ENCODE results near the gene CYTH1. TPM values are rescaled to one million over a fixed set of nuclear protein-coding genes. Genes with fewer than 3 reads are reported as not detected.

Gene CYTH1
- total RNA-seq, 1 donor from 2014 or later, result 25.0 TPM

DNA sequence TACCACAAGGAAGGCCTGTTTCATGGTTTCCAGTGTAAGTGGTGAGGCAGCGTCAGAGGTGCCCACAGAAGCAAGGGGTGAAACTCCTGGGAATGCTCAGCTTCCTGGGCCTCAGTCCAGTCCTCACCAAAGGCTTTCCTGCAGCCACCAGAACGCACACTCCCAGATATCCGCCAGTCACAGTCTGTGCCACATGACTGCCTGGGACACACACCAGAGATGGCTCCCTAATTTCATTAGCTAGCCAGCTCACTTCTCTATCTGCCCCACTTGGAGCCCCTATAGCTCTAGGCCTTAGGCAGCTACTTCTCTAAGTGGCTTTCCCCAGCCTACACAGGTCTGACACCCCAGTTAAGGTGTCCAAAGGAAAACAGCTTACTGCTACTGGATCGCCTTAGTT is 77.0 kb downstream of the CYTH1 start:
- Mint-ChIP-seq H3K27ac (ENCODE audit: unreplicated experiment) (no peak overlapping the region), H3K36me3 (ENCODE audit: low read depth, unreplicated experiment) (peaks cover 16% of the 10 kb centered on the region), H3K4me1 (ENCODE audit: low read depth, unreplicated experiment) (peaks cover 17% of the 10 kb centered on the region), H3K9me3 (ENCODE audit: unreplicated experiment) (no peaks in the 10 kb centered on the region), H3K4me3 (ENCODE audit: unreplicated experiment) (no peak overlapping the region), H3K27me3 (ENCODE audit: low read depth, unreplicated experiment) (no peaks in the 10 kb centered on the region)
- Histone ChIP-seq H3K4me1 (ENCODE audit: insufficient read depth, low read length) (peaks cover 24% of the 10 kb centered on the region), H2AFZ (ENCODE audit: low read depth, low read length) (no peak overlapping the region), H3K9me3 (ENCODE audit: insufficient read depth, low read depth, low read length) (no peaks in the 10 kb centered on the region), H3K79me2 (ENCODE audit: insufficient read depth, low read length) (peaks cover 3% of the 10 kb centered on the region), H3K9ac (ENCODE audit: low read length) (no peak overlapping the region), H3K36me3 (ENCODE audit: insufficient read depth, low read length) (peaks cover 5% of the 10 kb centered on the region), H4K20me1 (ENCODE audit: insufficient read depth, low read length) (no peaks in the 10 kb centered on the region), H3K4me2 (ENCODE audit: low read length) (no peak overlapping the region), H3K4me3 (ENCODE audit: insufficient read depth, low read depth, low read length) (no peak overlapping the region), H3K27ac (ENCODE audit: low read depth, low read length) (peak overlapping the region; percentile 88), H3K27me3 (ENCODE audit: insufficient read depth, low read length) (no peaks in the 10 kb centered on the region)
- DNase-seq (ENCODE audit: low read depth) (no peak), FAIRE-seq (no peak)
- TF ChIP-seq, protein P1, sequence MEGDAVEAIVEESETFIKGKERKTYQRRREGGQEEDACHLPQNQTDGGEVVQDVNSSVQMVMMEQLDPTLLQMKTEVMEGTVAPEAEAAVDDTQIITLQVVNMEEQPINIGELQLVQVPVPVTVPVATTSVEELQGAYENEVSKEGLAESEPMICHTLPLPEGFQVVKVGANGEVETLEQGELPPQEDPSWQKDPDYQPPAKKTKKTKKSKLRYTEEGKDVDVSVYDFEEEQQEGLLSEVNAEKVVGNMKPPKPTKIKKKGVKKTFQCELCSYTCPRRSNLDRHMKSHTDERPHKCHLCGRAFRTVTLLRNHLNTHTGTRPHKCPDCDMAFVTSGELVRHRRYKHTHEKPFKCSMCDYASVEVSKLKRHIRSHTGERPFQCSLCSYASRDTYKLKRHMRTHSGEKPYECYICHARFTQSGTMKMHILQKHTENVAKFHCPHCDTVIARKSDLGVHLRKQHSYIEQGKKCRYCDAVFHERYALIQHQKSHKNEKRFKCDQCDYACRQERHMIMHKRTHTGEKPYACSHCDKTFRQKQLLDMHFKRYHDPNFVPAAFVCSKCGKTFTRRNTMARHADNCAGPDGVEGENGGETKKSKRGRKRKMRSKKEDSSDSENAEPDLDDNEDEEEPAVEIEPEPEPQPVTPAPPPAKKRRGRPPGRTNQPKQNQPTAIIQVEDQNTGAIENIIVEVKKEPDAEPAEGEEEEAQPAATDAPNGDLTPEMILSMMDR (IDR thresholded peaks at IDR 0.05; ENCODE audit: insufficient read depth, low read depth, low read length), result no peak
- TF ChIP-seq EZH2 (IDR thresholded peaks at IDR 0.05; ENCODE audit: insufficient read depth, low read length), result no peak

DNA sequence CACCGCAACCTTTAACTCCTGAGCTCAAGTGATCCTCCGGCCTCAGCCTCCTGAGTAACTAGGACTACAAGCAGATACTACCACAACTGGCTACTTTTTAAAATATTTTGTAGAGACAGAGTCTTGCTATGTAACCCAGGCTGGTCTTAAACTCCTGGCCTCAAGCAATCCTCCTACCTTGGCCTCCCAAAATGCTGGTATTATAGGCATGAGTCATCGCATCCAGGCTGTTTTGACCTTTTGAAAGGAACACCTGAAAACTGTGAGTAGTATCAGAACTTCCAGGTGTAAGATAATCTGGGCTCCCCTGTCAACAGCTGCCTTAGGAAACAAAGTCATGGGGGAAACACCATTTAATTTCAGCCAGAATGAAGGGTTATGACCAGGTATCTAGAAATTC is 77.5 kb downstream of the CYTH1 start:
- H3K27me3 ChIP-seq (ENCODE audit: insufficient read depth, low read length), result no peaks in the 10 kb centered on the region
- peaks cover 3% of the 10 kb centered on the region for H3K79me2 ChIP-seq (ENCODE audit: insufficient read depth, low read length)
- H3K27ac Mint-ChIP-seq (ENCODE audit: unreplicated experiment), result no peak overlapping the region
- no peaks in the 10 kb centered on the region for H3K9me3 Mint-ChIP-seq (ENCODE audit: unreplicated experiment)
- peaks cover 24% of the 10 kb centered on the region for H3K4me1 ChIP-seq (ENCODE audit: insufficient read depth, low read length)
- H2AFZ ChIP-seq (ENCODE audit: low read depth, low read length), result no peak overlapping the region
- TF ChIP-seq EZH2 (IDR thresholded peaks at IDR 0.05; ENCODE audit: insufficient read depth, low read length), result no peak
- TF ChIP-seq, protein P1 (IDR thresholded peaks at IDR 0.05; ENCODE audit: insufficient read depth, low read depth, low read length), result no peak
- no peak overlapping the region for H3K4me3 ChIP-seq (ENCODE audit: insufficient read depth, low read depth, low read length)
- no peak overlapping the region for H3K9ac ChIP-seq (ENCODE audit: low read length)
- no peak overlapping the region for H3K4me3 Mint-ChIP-seq (ENCODE audit: unreplicated experiment)
- H3K27ac ChIP-seq (ENCODE audit: low read depth, low read length), result peak overlapping the region; percentile 14
- no peak for FAIRE-seq
- no peaks in the 10 kb centered on the region for H3K9me3 ChIP-seq (ENCODE audit: insufficient read depth, low read depth, low read length)
- peaks cover 17% of the 10 kb centered on the region for H3K4me1 Mint-ChIP-seq (ENCODE audit: low read depth, unreplicated experiment)
- H3K27me3 Mint-ChIP-seq (ENCODE audit: low read depth, unreplicated experiment), result no peaks in the 10 kb centered on the region
- no peak overlapping the region for H3K4me2 ChIP-seq (ENCODE audit: low read length)
- no peak for DNase-seq (ENCODE audit: low read depth)
- H3K36me3 ChIP-seq (ENCODE audit: insufficient read depth, low read length), result peaks cover 5% of the 10 kb centered on the region
- peaks cover 16% of the 10 kb centered on the region for H3K36me3 Mint-ChIP-seq (ENCODE audit: low read depth, unreplicated experiment)
- no peaks in the 10 kb centered on the region for H4K20me1 ChIP-seq (ENCODE audit: insufficient read depth, low read length)

DNA sequence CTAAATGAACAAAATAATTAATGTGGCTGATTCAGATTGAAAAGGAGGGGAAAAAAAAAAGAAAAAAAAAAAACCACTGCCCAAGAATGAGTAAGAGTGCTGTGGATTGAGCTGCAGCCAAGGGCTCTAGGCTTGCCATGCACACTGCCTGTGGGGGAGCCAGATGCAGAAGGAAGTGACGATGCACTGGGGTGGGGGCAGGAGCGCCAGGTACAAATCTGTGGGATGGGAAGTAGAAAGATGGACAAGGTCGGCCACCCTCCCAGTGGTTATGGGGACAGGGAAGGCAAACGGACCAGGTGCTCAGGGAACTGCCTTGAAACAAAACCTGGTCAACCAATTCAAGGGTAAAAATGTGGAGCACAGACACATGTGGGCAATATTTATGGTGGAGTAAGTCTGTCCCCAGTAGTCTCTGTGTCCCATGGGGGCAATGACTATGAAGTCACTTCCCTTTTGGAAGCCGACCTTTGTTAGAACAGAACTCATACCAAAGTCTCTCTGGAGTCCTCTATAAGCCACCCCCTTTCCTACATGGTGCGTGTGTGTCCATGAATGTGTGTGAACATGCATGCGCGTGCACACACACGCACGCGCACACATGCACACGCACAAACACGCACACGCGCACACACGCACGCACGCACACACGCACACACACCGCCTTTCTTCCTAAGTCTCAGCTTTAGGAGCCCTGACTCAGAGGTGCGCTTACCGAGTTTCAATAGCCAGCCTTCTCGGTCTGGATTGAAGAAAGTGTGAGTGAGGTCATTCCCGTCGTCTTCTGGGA is 84.3 kb downstream of the CYTH1 start:
- no peaks in the 10 kb centered on the region for H3K9me3 Mint-ChIP-seq (ENCODE audit: unreplicated experiment)
- H3K79me2 ChIP-seq (ENCODE audit: insufficient read depth, low read length), result no peaks in the 10 kb centered on the region
- peak; percentile 75 for DNase-seq (ENCODE audit: low read depth)
- peak overlapping the region; percentile 38 for H3K27ac ChIP-seq (ENCODE audit: low read depth, low read length)
- no peak for TF ChIP-seq EZH2 (IDR thresholded peaks at IDR 0.05; ENCODE audit: insufficient read depth, low read length)
- TF ChIP-seq, protein P1 (IDR thresholded peaks at IDR 0.05; ENCODE audit: insufficient read depth, low read depth, low read length), result no peak
- no peaks in the 10 kb centered on the region for H3K27me3 Mint-ChIP-seq (ENCODE audit: low read depth, unreplicated experiment)
- H3K4me3 Mint-ChIP-seq (ENCODE audit: unreplicated experiment), result no peak overlapping the region
- H4K20me1 ChIP-seq (ENCODE audit: insufficient read depth, low read length), result no peaks in the 10 kb centered on the region
- peaks cover 11% of the 10 kb centered on the region for H3K4me1 ChIP-seq (ENCODE audit: insufficient read depth, low read length)
- H3K4me1 Mint-ChIP-seq (ENCODE audit: low read depth, unreplicated experiment), result no peaks in the 10 kb centered on the region
- FAIRE-seq, result no peak
- peak overlapping the region; percentile 15 for H3K4me2 ChIP-seq (ENCODE audit: low read length)
- H3K36me3 Mint-ChIP-seq (ENCODE audit: low read depth, unreplicated experiment), result peaks cover 15% of the 10 kb centered on the region
- H2AFZ ChIP-seq (ENCODE audit: low read depth, low read length), result no peak overlapping the region
- no peak overlapping the region for H3K27ac Mint-ChIP-seq (ENCODE audit: unreplicated experiment)
- peak overlapping the region; percentile 16 for H3K9ac ChIP-seq (ENCODE audit: low read length)
- no peaks in the 10 kb centered on the region for H3K27me3 ChIP-seq (ENCODE audit: insufficient read depth, low read length)
- no peak overlapping the region for H3K4me3 ChIP-seq (ENCODE audit: insufficient read depth, low read depth, low read length)
- no peaks in the 10 kb centered on the region for H3K9me3 ChIP-seq (ENCODE audit: insufficient read depth, low read depth, low read length)
- H3K36me3 ChIP-seq (ENCODE audit: insufficient read depth, low read length), result peaks cover 5% of the 10 kb centered on the region

All from astrocyte (in vitro differentiated cells and primary cell).